ENCODE measurements around the gene LYPD1. TPM values are rescaled to one million over a fixed set of nuclear protein-coding genes. Genes with fewer than 3 reads are reported as not detected.
A peak's percentile ranks its signal among the peaks of the same experiment; 100 is the strongest.

LYPD1 gene
- polyA plus RNA-seq, 6 donors from 2014 or later = not detected

DNA sequence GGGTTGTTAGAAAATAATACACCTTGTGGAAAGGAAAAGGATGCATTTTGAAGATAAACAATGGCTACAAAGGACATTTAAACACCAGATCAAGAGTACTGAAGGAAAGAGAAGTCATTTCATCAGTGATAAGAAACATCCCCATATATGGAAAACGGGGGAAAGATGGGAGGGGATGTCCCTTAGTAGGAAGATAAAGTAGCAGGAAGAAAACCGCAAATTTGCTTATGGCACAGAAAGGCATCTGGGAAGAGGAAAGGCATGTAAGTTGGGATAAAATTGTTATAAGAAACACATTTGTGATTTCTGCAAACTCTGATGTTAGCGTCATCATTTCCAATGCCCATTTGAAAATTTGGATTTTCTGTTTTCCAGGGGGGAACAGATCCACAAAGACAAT, 10.5 kb upstream of the LYPD1 start:
- H3K27me3 Mint-ChIP-seq = peaks cover 0 to 4% (median 0%) of the 10 kb centered on the region in 3 donors

DNA sequence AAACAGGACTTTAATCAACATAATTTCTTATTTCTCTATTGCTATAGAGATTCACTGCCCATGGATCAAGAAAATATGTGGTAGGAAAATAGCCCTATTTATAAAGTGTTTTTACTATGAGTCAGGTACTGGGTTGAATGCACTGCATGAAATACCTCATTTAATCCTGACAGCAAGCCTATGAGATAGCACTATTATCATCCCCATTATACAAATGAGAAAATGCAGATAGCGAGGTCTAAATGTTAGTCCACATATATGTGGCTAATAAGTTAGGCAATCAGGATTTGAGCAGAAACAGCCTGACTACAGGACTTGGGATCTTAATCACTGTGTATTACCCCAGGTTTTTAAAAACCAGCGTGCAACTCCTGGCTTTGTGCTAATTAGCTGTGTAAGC, 8.5 kb upstream of the LYPD1 start:
- H3K9me3 Mint-ChIP-seq = peaks cover 0 to 5% (median 0%) of the 10 kb centered on the region in 7 donors

More for the DNA sequence above, 10.5 kb upstream of the LYPD1 start:
- no peak for DNase-seq
- Mint-ChIP-seq H3K27ac (no peak overlapping the region), H3K4me1 (no peaks in the 10 kb centered on the region), H3K4me3 (no peak overlapping the region), H3K36me3 (no peaks in the 10 kb centered on the region), H3K9me3 (peaks cover 0 to 5% (median 0%) of the 10 kb centered on the region in 7 donors)
- no peak for ATAC-seq (ENCODE audit: low read depth in 2 of 2)

DNA sequence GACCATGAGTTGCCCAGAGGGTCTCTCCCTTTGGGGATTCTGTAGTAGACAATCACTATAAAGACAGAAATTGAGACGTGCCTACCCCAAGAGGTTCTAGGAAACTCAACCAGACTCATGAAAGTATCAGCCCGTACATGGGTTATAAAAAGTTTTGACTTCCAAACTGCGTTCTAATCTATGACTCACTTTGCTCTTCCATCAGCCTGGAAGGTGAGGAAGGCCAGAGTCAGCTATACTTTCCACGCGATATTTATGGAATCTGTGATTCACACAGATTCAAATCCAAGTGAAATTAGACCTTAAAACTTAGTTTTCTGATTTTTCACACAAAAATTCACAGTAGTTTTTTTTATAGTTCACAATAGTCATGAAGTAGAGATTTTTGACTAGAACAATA, 7.7 kb upstream of the LYPD1 start:
- H3K4me1 Mint-ChIP-seq = no peaks in the 10 kb centered on the region
- no peaks in the 10 kb centered on the region for H3K36me3 Mint-ChIP-seq
- peaks cover 10 to 23% (median 17%) of the 10 kb centered on the region in 3 donors for H3K27me3 Mint-ChIP-seq
- H3K9me3 Mint-ChIP-seq = peaks cover 0 to 5% (median 0%) of the 10 kb centered on the region in 7 donors
- H3K4me3 Mint-ChIP-seq = no peak overlapping the region
- DNase-seq = no peak
- no peak for ATAC-seq (ENCODE audit: low read depth in 2 of 2)
- H3K27ac Mint-ChIP-seq = no peak overlapping the region

More for the DNA sequence above, 8.5 kb upstream of the LYPD1 start:
- DNase-seq (no peak), ATAC-seq (ENCODE audit: low read depth in 2 of 2) (no peak)
- no peak overlapping the region for H3K4me3 Mint-ChIP-seq
- H3K4me1 Mint-ChIP-seq = no peaks in the 10 kb centered on the region
- no peak overlapping the region for H3K27ac Mint-ChIP-seq
- H3K27me3 Mint-ChIP-seq = peaks cover 5 to 18% (median 10%) of the 10 kb centered on the region in 3 donors
- no peaks in the 10 kb centered on the region for H3K36me3 Mint-ChIP-seq

DNA sequence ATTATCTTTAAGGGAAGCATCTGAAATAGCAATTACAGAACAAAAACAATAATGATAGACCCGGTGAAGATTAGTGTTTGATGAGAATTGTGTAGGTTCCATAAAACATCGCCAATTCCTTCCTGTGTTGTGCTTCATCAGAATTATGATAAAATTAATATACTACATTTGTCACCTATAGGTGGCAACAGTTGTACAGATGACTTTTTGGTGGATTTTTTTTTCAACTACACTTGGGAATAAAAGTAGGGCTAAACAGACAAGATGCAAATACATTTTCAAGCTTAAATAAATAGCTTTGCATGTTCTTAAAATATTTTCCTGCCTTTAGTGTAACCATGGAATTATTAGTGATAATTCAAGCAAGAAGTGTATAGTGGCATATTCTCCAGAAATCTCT, 7.0 kb upstream of the LYPD1 start:
- Mint-ChIP-seq H3K9me3 (peaks cover 0 to 5% (median 0%) of the 10 kb centered on the region in 7 donors), H3K4me3 (no peak overlapping the region), H3K27me3 (peaks cover 13 to 25% (median 21%) of the 10 kb centered on the region in 3 donors), H3K36me3 (no peaks in the 10 kb centered on the region), H3K27ac (no peak overlapping the region), H3K4me1 (no peaks in the 10 kb centered on the region)
- ATAC-seq (ENCODE audit: low read depth in 2 of 2) (no peak), DNase-seq (no peak)

DNA sequence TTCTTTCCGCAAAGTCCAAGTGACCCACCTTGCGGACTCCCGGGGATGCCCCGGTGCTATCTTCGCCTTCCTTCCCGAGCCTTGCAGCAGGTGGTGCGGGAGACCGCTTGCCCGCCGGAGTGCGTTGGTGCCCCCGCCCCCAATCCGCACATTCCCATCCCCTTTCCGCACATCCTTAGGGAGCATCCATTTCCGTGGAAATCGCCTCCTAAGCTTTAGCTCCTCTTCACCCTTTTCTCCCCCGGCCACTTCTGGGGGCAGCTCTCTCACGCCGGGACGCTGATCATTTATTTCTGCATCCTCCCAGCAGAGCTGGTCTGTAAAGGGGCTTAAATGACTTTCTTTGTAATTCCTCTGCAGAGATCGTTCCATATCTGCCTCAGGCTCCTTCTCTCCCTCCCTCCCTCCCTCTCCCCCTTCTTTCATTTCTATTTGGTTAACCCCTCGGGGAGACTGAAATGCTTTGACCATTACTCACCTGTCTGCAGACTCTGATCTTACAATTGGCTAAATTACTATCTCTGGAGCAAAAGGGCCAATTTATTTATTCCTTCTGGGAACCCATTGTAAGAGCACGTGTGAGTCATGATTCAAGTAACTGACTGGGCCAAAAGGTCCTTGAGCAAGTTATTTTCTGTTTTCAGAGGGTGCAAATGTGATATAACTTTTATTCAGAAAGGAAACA, 1.3 kb upstream of the LYPD1 start:
- ATAC-seq (ENCODE audit: low read depth in 2 of 2) = no peak
- H3K36me3 Mint-ChIP-seq = peaks cover 0 to 8% of the 10 kb centered on the region in 2 donors

DNA sequence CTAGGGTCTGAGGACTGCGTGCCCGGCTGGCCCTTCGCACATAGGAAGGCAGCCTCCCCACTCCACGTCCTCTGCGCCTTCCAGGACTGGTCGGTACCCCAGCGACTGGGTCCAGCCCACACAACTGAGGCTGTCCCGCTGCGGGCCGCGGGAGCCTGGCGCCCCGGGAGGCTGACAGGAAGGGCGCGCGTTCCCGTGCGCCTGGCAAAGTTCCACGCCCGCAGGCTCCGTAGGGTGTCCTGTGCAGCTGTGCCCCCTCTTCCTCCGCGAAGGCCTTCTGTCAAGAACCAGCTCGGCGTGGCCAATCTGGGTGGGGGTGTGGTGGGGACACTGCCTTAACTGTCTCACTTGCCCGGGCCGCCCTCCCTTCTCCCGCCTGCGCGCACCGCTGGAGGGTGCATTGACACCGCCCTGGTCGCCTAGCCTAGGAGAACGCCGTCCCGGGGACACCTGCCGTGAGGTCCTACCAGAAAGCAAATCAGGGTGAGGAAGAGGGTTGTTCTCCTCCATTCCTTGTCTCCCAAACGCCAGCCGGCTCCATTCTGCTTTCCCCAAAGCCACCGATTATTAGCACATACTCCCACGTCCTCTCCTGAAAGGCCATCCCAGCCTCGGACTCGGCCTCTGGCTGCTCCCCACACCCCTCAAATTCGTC, 618 bp upstream of the LYPD1 start:
- Mint-ChIP-seq H3K27ac (no peak overlapping the region), H3K4me3 (peak overlapping the region in 3 of 8 donors; percentile 32 to 50 (median 48)), H3K9me3 (peaks cover 0 to 2% (median 0%) of the 10 kb centered on the region in 7 donors), H3K4me1 (peaks cover 0 to 5% (median 4%) of the 10 kb centered on the region in 3 donors), H3K27me3 (peaks cover 27 to 73% (median 54%) of the 10 kb centered on the region in 3 donors), H3K36me3 (peaks cover 0 to 8% of the 10 kb centered on the region in 2 donors)
- no peak for ATAC-seq (ENCODE audit: low read depth in 2 of 2)
- DNase-seq = no peak

More for the DNA sequence above, 1.3 kb upstream of the LYPD1 start:
- Mint-ChIP-seq H3K27ac (no peak overlapping the region), H3K4me3 (peak overlapping the region in 3 of 8 donors; percentile 32 to 50 (median 48)), H3K27me3 (peaks cover 20 to 70% (median 49%) of the 10 kb centered on the region in 3 donors), H3K9me3 (peaks cover 0 to 2% (median 0%) of the 10 kb centered on the region in 7 donors), H3K4me1 (peaks cover 0 to 5% (median 4%) of the 10 kb centered on the region in 3 donors)
- no peak for DNase-seq

DNA sequence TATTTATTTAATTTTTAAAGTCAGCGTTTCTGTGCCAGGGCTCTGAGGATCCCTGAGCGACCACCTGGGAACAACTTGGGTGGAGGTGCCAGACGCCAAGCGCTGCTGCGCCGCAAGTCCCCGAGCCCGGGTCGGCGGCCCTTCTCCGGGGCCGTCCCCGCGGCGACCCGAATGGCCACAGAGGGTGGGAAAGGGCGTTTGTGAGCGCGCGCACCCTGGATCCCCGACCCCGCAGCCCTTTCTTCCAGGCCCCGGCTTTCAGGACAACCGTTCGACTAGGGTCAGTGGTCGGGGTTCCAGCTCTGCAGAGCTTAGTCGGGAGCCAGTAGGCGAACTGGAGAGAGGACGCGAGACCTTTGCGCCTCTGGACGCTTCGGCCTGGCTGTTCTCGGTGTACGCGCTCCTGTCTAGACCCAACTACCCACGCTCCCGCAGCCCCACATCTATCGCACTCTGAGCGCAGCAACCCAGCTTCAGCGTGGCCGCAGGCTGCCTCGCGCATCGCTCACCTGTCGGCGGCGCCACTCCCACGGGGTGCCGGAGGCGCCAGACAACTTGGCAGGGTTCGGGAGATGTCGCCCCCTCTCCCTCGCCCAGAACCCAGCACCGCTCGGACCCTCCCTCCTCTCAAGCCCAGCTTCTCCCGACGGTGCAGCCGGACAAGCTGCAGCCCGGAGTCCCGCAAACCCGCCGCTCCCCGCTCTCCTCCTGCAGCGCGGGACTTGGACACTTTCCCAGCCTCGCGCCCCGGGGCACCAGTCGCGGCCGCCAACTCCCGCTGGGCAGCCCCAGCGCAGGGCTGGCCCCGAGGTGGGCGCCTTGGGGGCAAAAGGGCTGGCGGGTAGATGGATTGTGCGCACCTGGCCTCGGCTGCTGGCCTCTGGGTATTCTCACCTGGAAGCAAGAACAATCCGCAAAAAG, 758 bp downstream of the LYPD1 start:
- peaks cover 0 to 8% of the 10 kb centered on the region in 2 donors for H3K36me3 Mint-ChIP-seq
- DNase-seq = no peak
- no peak overlapping the region for H3K27ac Mint-ChIP-seq
- H3K4me1 Mint-ChIP-seq = peaks cover 0 to 5% (median 4%) of the 10 kb centered on the region in 3 donors
- peaks cover 0 to 2% (median 0%) of the 10 kb centered on the region in 7 donors for H3K9me3 Mint-ChIP-seq
- H3K27me3 Mint-ChIP-seq = peaks cover 29 to 63% (median 43%) of the 10 kb centered on the region in 3 donors
- ATAC-seq (ENCODE audit: low read depth in 2 of 2) = no peak
- no peak overlapping the region for H3K4me3 Mint-ChIP-seq

DNA sequence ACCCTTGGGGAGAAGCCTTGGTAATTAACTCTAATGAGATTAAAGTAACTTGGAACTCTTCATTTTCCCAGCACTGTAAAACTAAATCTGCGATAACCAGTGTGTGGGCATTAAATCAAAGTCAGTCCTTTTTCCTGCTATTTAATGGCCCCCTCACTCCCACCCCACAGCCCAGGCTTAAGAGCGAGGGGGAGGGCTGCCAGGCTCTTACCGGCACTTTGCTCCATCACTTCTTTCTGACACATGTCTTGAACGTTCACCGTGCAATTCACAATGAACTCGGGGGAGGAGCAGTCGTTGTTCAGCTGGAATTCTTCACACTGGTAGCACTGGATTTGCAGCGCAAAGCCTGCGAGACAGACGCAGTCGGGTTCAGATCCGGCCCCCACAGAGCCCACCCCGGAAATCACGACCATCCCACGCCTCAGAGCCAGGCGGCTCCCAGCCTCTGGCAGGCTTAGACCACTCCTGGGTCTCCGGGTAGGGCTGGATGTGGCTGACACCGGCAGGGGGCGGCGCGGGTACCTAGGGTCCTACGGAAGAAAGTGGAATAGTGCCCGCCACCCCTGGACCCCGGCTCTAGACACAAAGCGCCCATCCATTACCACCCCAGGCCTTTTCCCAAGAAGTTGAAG, 1.7 kb downstream of the LYPD1 start:
- Mint-ChIP-seq H3K4me1 (peaks cover 0 to 5% (median 4%) of the 10 kb centered on the region in 3 donors), H3K36me3 (peaks cover 0 to 8% of the 10 kb centered on the region in 2 donors), H3K9me3 (peaks cover 0 to 3% (median 0%) of the 10 kb centered on the region in 7 donors), H3K27ac (no peak overlapping the region), H3K27me3 (peaks cover 34 to 61% (median 49%) of the 10 kb centered on the region in 3 donors), H3K4me3 (peak overlapping the region in 1 of 8 donors; percentile 79)
- DNase-seq = no peak
- no peak for ATAC-seq (ENCODE audit: low read depth in 2 of 2)

DNA sequence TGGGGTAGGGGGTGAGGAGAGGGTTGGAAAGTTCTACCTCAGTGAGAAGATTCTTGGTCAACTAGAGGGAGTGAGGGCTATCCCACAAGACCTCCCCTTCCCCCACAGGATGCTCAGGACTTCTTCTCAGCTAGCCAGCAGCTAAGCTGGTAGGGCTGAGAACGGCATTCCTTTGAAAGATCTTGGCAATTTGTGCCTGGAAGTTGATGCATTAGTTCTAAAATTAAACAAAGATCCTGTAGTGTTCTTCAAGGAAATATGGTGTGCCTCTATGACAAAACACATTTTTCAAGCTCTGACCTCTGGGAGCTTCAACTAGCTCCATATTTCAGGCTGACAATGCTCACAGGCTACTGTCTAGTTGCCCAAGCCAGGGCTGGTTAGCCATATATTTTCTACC, 2.3 kb downstream of the LYPD1 start:
- Mint-ChIP-seq H3K27ac (no peak overlapping the region), H3K4me1 (peaks cover 0 to 5% (median 4%) of the 10 kb centered on the region in 3 donors), H3K9me3 (peaks cover 0 to 2% (median 0%) of the 10 kb centered on the region in 7 donors), H3K4me3 (no peak overlapping the region), H3K27me3 (peaks cover 30 to 59% (median 45%) of the 10 kb centered on the region in 3 donors), H3K36me3 (peaks cover 0 to 8% of the 10 kb centered on the region in 2 donors)
- ATAC-seq (ENCODE audit: low read depth in 2 of 2) (no peak), DNase-seq (no peak)

DNA sequence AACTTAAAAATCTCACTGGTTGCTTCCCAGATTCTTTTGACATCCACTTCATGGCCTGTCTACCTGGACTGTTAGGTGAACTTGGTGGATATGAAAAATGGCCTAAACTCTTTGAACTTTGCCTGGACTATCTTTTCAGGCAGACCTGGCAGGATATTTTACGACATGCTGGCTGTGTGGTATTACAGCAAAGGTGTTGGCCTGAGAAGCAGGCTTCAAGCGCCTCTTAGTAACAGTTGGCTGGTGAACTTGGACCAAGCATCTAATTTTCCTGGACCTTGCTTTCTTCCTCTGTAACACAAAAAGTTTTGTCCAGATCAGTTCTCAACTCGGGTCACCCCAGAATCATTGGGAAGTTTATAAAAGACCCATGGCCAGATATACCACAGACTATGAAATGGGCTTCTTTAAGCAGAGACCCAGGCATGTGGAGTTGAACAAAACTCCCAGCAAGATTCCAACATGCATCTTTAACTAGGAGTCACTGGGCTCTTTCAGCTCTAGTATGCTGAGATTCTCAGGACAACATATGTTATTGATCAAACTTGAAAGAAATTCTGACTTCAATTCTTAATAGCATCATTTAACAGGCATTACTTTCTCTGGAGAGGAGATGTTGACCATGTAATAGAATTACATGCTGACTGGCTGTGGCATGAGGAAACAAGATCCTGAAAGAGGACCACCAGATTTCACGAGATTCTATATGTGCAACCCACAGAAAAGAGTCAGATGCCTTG, 4.4 kb downstream of the LYPD1 start:
- Mint-ChIP-seq H3K27ac (no peak overlapping the region), H3K27me3 (peaks cover 27 to 54% (median 35%) of the 10 kb centered on the region in 3 donors), H3K36me3 (no peaks in the 10 kb centered on the region), H3K4me1 (no peaks in the 10 kb centered on the region), H3K9me3 (peaks cover 0 to 2% (median 0%) of the 10 kb centered on the region in 7 donors), H3K4me3 (no peak overlapping the region)
- DNase-seq = no peak
- ATAC-seq (ENCODE audit: low read depth in 2 of 2) = no peak

DNA sequence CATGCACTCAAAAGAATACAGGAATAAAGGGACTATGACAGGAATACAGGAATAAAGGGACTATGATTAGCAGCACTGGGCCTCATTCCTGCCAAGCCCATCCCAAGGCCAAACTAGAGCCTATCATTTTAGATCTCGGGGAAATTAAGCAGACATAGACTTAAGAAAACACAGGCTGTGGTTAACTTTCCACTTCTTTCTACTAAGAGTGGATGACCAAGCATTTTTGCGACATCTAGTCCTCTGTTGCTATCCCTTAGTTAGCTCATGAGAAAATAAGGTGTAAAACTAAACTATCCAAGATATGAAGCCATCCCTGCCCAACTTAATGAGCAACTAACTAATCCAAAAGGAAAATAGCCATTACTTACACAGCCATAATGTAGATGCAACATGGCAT, 5.9 kb downstream of the LYPD1 start:
- H3K4me1 Mint-ChIP-seq = no peaks in the 10 kb centered on the region
- H3K4me3 Mint-ChIP-seq = no peak overlapping the region
- H3K9me3 Mint-ChIP-seq = peaks cover 0 to 3% (median 2%) of the 10 kb centered on the region in 7 donors
- ATAC-seq (ENCODE audit: low read depth in 2 of 2) (no peak), DNase-seq (no peak)
- H3K27me3 Mint-ChIP-seq = peaks cover 27 to 43% (median 35%) of the 10 kb centered on the region in 3 donors
- H3K27ac Mint-ChIP-seq = no peak overlapping the region
- H3K36me3 Mint-ChIP-seq = no peaks in the 10 kb centered on the region

DNA sequence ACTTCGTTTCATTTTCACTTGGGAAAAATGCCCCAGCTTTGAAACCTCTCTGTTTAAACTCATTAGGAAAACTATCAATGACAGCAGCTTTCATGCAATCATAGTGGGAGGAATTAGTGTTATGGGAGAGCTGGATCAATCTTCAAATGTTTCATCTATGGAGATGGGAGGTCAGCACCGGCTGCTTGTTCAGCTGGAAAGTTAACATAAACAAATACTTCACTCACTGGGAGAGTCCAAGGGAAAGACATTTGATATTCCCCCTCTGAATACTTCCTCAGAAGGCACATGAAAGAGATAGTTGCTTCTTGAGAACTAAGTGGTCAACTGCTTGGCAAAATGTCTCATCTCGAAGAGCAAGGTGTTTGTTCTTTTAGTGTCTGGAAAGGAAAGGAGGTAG, 7.3 kb downstream of the LYPD1 start:
- no peak overlapping the region for H3K4me3 Mint-ChIP-seq
- ATAC-seq (ENCODE audit: low read depth in 2 of 2) = no peak
- H3K27me3 Mint-ChIP-seq = peaks cover 27 to 43% (median 31%) of the 10 kb centered on the region in 3 donors
- no peak overlapping the region for H3K27ac Mint-ChIP-seq
- H3K9me3 Mint-ChIP-seq = peaks cover 0 to 3% (median 0%) of the 10 kb centered on the region in 7 donors
- H3K4me1 Mint-ChIP-seq = no peaks in the 10 kb centered on the region
- no peaks in the 10 kb centered on the region for H3K36me3 Mint-ChIP-seq
- DNase-seq = no peak
